SK-N-MC (cell line): ENCODE results near the gene UGT1A10.

Experiments used
- EZH2 ChIP-seq: fragments of 200-600 bp; sonication (generic); IDR thresholded peaks from one replicate; pipeline ENCODE4 v1.6.1; 2017; ENCODE audit warnings: antibody characterized with exemption
- FOXP2 ChIP-seq: optimal IDR thresholded peaks from 2 replicates; pipeline ENCODE3; 2011; ENCODE audit warnings: mild to moderate bottlenecking, moderate library complexity; ENCODE audit not compliant: insufficient read depth; ENCODE audit errors: extremely low read length, control extremely low read depth
- POLR2AphosphoS5 ChIP-seq: IDR thresholded peaks from 2 replicates; pipeline ENCODE4 v1.6.1; 2012; ENCODE audit warnings: mild to moderate bottlenecking, low read depth, low read length, borderline replicate concordance

DNA sequence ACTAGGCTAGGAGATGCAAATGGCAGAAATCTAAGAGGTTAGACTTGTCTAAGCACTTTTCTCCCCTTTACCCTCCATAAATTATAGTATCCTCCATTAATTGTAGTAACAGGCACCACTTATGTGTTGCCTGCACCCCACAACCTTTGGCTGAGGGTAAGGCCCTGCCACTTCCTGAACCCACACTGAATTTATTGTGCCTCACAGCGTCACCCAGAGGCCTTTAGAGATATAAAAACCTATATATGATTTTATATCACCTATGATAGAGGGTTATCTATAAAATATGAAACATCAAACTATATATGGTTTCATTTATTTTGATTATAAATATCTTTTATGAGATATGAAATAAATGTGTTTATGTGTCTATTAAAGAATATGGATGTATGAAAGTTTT, 38.1 kb downstream of the UGT1A10 start:
- TF ChIP-seq EZH2 (no peak), POLR2AphosphoS5 (no peak), FOXP2 (no peak)
